H1 (cell line): ENCODE data around the gene EXT2. TPM values are rescaled to one million over a fixed set of nuclear protein-coding genes. Genes with fewer than 3 reads are reported as not detected.

Source experiments
- CTCF ChIA-PET: fragments of 300-600 bp; sonication (Branson Sonifier 250); formaldehyde crosslinking; loops from one replicate; lab custom pipeline; 2021; ENCODE audit not compliant: partially characterized antibody; lab: Charles Lee
- POLR2A ChIA-PET: fragments of 300-600 bp; sonication (Branson Sonifier 250); formaldehyde crosslinking; loops from one replicate; lab custom pipeline; 2021; ENCODE audit warnings: inconsistent platforms; ENCODE audit not compliant: partially characterized antibody; lab: Charles Lee
- DNase-seq, 2 experiments: peaks; one replicate each; pipeline versions ENCODE4 v3.0.0 to v3.0.0-alpha.2; 2010 to 2022; ENCODE audit warnings: low spot score in 2 of 2, low read depth in 1 of 2, mixed read lengths in 1 of 2
- FAIRE-seq: peaks from 2 replicates; lab custom pipeline; 2011; peaks lifted over from hg19 to GRCh38; lab: Jason Lieb, UNC
- H2AFZ ChIP-seq: 2 replicates; pipeline ENCODE4 v1.8.1; 2012; ENCODE audit warnings: low read length, inconsistent platforms
- H2AK5ac ChIP-seq: 2 replicates; pipeline ENCODE4 v1.6.1; 2013; ENCODE audit warnings: low read depth, low read length
- H2BK120ac ChIP-seq: replicated peaks from 2 replicates; pipeline ENCODE3; 2013; ENCODE audit warnings: low read depth, low read length, inconsistent platforms
- H2BK12ac ChIP-seq: 2 replicates; pipeline ENCODE4 v1.6.1; 2013; ENCODE audit warnings: low read depth, low read length
- H2BK15ac ChIP-seq: 2 replicates; pipeline ENCODE4 v1.6.1; 2013; ENCODE audit warnings: low read length
- H2BK20ac ChIP-seq: 2 replicates; pipeline ENCODE4 v1.6.1; 2013; ENCODE audit warnings: low read length
- H2BK5ac ChIP-seq: 2 replicates; pipeline ENCODE4 v1.6.1; 2013; ENCODE audit warnings: low read depth, low read length
- H3K14ac ChIP-seq: 2 replicates; pipeline ENCODE4 v1.6.1; 2013; ENCODE audit warnings: inconsistent platforms; ENCODE audit not compliant: insufficient read length
- H3K18ac ChIP-seq: 2 replicates; pipeline ENCODE4 v1.6.1; 2013; ENCODE audit warnings: low read length; ENCODE audit errors: extremely low read depth
- H3K23ac ChIP-seq: 2 replicates; pipeline ENCODE4 v1.6.1; 2013; ENCODE audit warnings: inconsistent platforms; ENCODE audit not compliant: insufficient read length
- H3K23me2 ChIP-seq: 2 replicates; pipeline ENCODE4 v1.6.1; 2013; ENCODE audit warnings: low read depth, low read length
- H3K27ac ChIP-seq: 2 replicates; pipeline ENCODE4 v1.6.1; 2011; ENCODE audit warnings: low read depth, low read length, inconsistent platforms
- H3K27me3 ChIP-seq, 4 experiments: replicated peaks in 1 of 4; 1 replicate in 1 of 4; 2 replicates in 3 of 4; pipeline versions ENCODE4 v1.6.1 to v1.8.1; 2011 to 2013; ENCODE audit warnings: low read length in 3 of 4, mild to moderate bottlenecking in 3 of 4, inconsistent platforms in 2 of 4, mixed read lengths in 2 of 4, moderate library complexity in 1 of 4; ENCODE audit not compliant: control insufficient read depth in 3 of 4, insufficient read depth in 3 of 4; ENCODE audit errors: extremely low read depth in 1 of 4
- H3K36me3 ChIP-seq, 4 experiments: 2 replicates each; pipeline versions ENCODE4 v1.6.1 to v1.8.1; 2011 to 2013; ENCODE audit warnings: mild to moderate bottlenecking in 4 of 4, low read length in 3 of 4, moderate library complexity in 2 of 4, control low read depth in 1 of 4, inconsistent platforms in 1 of 4; ENCODE audit not compliant: insufficient read depth in 4 of 4, control insufficient read depth in 2 of 4
- H3K4ac ChIP-seq: replicated peaks from 2 replicates; pipeline ENCODE3; 2013; ENCODE audit warnings: low read length, low read depth, mixed read lengths, inconsistent platforms; ENCODE audit not compliant: insufficient read length
- H3K4me1 ChIP-seq, 4 experiments: replicated peaks in 1 of 4; 1 replicate in 1 of 4; 2 replicates in 3 of 4; pipeline versions ENCODE4 v1.6.1 to v1.8.1; 2011 to 2013; ENCODE audit warnings: low read length in 3 of 4, inconsistent platforms in 2 of 4, mixed read lengths in 1 of 4; ENCODE audit not compliant: insufficient read depth in 4 of 4, control insufficient read depth in 3 of 4
- H3K4me2 ChIP-seq, 2 experiments: 2 replicates each; pipeline versions ENCODE4 v1.6.1 to v1.8.1; 2011 to 2013; ENCODE audit warnings: low read depth in 2 of 2, low read length in 2 of 2, control low read depth in 1 of 2, inconsistent platforms in 1 of 2, mild to moderate bottlenecking in 1 of 2; ENCODE audit not compliant: insufficient read depth in 1 of 2
- H3K4me3 ChIP-seq, 4 experiments: fragments of 200-600, 300-600 bp in 1 of 4; sonication (generic), shearing (Covaris generic), sonication (Bioruptor Twin) in 1 of 4; 2 replicates each; pipeline versions ENCODE4 v1.5.1 to v1.8.1; 2011 to 2016; ENCODE audit warnings: low read length in 4 of 4, low read depth in 3 of 4, control low read depth in 2 of 4, inconsistent platforms in 2 of 4, mild to moderate bottlenecking in 2 of 4, mixed read lengths in 1 of 4, moderate library complexity in 1 of 4; ENCODE audit not compliant: insufficient read depth in 2 of 4; ENCODE audit errors: extremely low read depth in 1 of 4
- H3K56ac ChIP-seq: replicated peaks from 2 replicates; pipeline ENCODE3; 2013; ENCODE audit warnings: low read depth, mild to moderate bottlenecking, mixed read lengths, low read length, inconsistent platforms; ENCODE audit not compliant: insufficient read length
- H3K79me1 ChIP-seq: 2 replicates; pipeline ENCODE4 v1.6.1; 2013; ENCODE audit warnings: low read depth, low read length, control low read depth
- H3K79me2 ChIP-seq, 2 experiments: 2 replicates each; pipeline versions ENCODE4 v1.6.1 to v1.8.1; 2012 to 2013; ENCODE audit warnings: low read length in 2 of 2, mild to moderate bottlenecking in 2 of 2, inconsistent platforms in 1 of 2; ENCODE audit not compliant: insufficient read depth in 2 of 2, control insufficient read depth in 1 of 2
- H3K9ac ChIP-seq, 4 experiments: replicated peaks in 1 of 4; 1 replicate in 1 of 4; 2 replicates in 3 of 4; pipeline versions ENCODE4 v1.6.1 to v1.8.1; 2011 to 2013; ENCODE audit warnings: low read depth in 3 of 4, low read length in 3 of 4, control low read depth in 2 of 4, mild to moderate bottlenecking in 2 of 4, moderate library complexity in 2 of 4, inconsistent platforms in 1 of 4; ENCODE audit errors: extremely low read depth in 1 of 4
- H3K9me3 ChIP-seq, 2 experiments: 2 replicates each; pipeline versions ENCODE4 v1.6.1 to v1.8.1; 2012 to 2013; ENCODE audit warnings: mild to moderate bottlenecking in 2 of 2, moderate library complexity in 2 of 2, control low read depth in 1 of 2, inconsistent platforms in 1 of 2, low read depth in 1 of 2, low read length in 1 of 2, mixed read lengths in 1 of 2; ENCODE audit not compliant: insufficient read depth in 2 of 2
- H4K20me1 ChIP-seq, 2 experiments: replicated peaks in 1 of 2; 2 replicates each; pipeline versions ENCODE3 to v1.8.1; 2011 to 2013; ENCODE audit warnings: inconsistent platforms in 2 of 2, low read length in 2 of 2, mild to moderate bottlenecking in 1 of 2; ENCODE audit not compliant: insufficient read depth in 2 of 2, control insufficient read depth in 1 of 2
- H4K5ac ChIP-seq: 2 replicates; pipeline ENCODE4 v1.6.1; 2013; ENCODE audit warnings: low read length, low read depth, mixed read lengths, inconsistent platforms; ENCODE audit not compliant: insufficient read length
- H4K8ac ChIP-seq: 2 replicates; pipeline ENCODE4 v1.8.0; 2013; ENCODE audit warnings: mild to moderate bottlenecking, moderate library complexity, low read length, inconsistent platforms; ENCODE audit not compliant: insufficient read depth; ENCODE audit errors: extremely low read depth
- H4K91ac ChIP-seq: replicated peaks from 2 replicates; pipeline ENCODE3; 2013; ENCODE audit warnings: low read length, mixed read lengths, inconsistent platforms; ENCODE audit not compliant: insufficient read length
- ASH2L ChIP-seq: fragments of 200-600, 300-600 bp; sonication (generic); IDR thresholded peaks from one replicate; pipeline ENCODE4 v1.7.1; 2017; ENCODE audit warnings: low read length
- CBX5 ChIP-seq: fragments of 300-800, 300-1000 bp; sonication (generic); IDR thresholded peaks from 2 replicates; pipeline ENCODE4 v1.7.1; 2016; ENCODE audit warnings: antibody characterized with exemption, low read length, low read depth
- CBX8 ChIP-seq: fragments of 300-800, 300-1000 bp; sonication (generic); IDR thresholded peaks from 2 replicates; pipeline ENCODE4 v1.7.1; 2016; ENCODE audit warnings: low read depth, low read length, borderline replicate concordance
- CHD1 ChIP-seq: IDR thresholded peaks from 2 replicates; pipeline ENCODE4 v1.6.1; 2012; ENCODE audit warnings: low read depth, low read length, improper control_type of control experiment
- CREB1 ChIP-seq: IDR thresholded peaks from 2 replicates; pipeline ENCODE4 v1.6.1; 2012; ENCODE audit warnings: inconsistent platforms
- EZH2 ChIP-seq: fragments of 200-600 bp; sonication (generic); IDR thresholded peaks from 2 replicates; pipeline ENCODE4 v1.7.1; 2012; ENCODE audit warnings: low read depth, mild to moderate bottlenecking, moderate library complexity, low read length, inconsistent platforms; ENCODE audit not compliant: severe bottlenecking
- GABPA ChIP-seq: IDR thresholded peaks from 2 replicates; pipeline ENCODE4 v1.6.1; 2011; ENCODE audit warnings: mild to moderate bottlenecking, low read length, moderate library complexity, borderline replicate concordance; ENCODE audit not compliant: insufficient read depth
- HDAC2 ChIP-seq, 2 experiments: fragments of 300-600 bp in 1 of 2; sonication (generic) in 1 of 2; IDR thresholded peaks; 2 replicates each; pipeline ENCODE4 v1.6.1; 2011 to 2012; ENCODE audit warnings: low read depth in 2 of 2, low read length in 2 of 2, mild to moderate bottlenecking in 2 of 2, moderate library complexity in 2 of 2, borderline replicate concordance in 1 of 2, inconsistent platforms in 1 of 2
- HDAC6 ChIP-seq: IDR thresholded peaks from one replicate; pipeline ENCODE4 v1.7.1; 2012; ENCODE audit warnings: low read depth, mild to moderate bottlenecking, inconsistent platforms, low read length, moderate library complexity
- JUN ChIP-seq: IDR thresholded peaks from 2 replicates; pipeline ENCODE4 v1.6.1; 2011; ENCODE audit warnings: low read depth, mild to moderate bottlenecking, improper control_type of control experiment, low read length
- JUND ChIP-seq: IDR thresholded peaks from 2 replicates; pipeline ENCODE4 v1.6.1; 2011; ENCODE audit warnings: mild to moderate bottlenecking, improper control_type of control experiment, low read length
- SP2 ChIP-seq: IDR thresholded peaks from 2 replicates; pipeline ENCODE4 v1.6.1; 2012; ENCODE audit warnings: mild to moderate bottlenecking, low read length, inconsistent platforms
- SUZ12 ChIP-seq: fragments of 200-600 bp; sonication (generic); IDR thresholded peaks from 2 replicates; pipeline ENCODE4 v1.6.1; 2012; ENCODE audit warnings: mild to moderate bottlenecking, inconsistent platforms, low read length, moderate library complexity, mixed read lengths
- whole genome bisulfite sequencing, 2 experiments: shearing (Covaris generic) in 1 of 2; methylation state at CpG; one replicate each; pipeline versions ENCODE4 v1.1.6 to v1.1.7; 2013 to 2015; ENCODE audit warnings: low lambda C conversion rate in 2 of 2, mixed read lengths in 2 of 2, inconsistent platforms in 1 of 2, low coverage in 1 of 2, missing lambda C conversion rate in 1 of 2; ENCODE audit not compliant: insufficient replicate concordance in 2 of 2, insufficient coverage in 1 of 2, insufficient read length in 1 of 2; ENCODE audit errors: extremely low coverage in 1 of 2, missing lambda C conversion rate in 1 of 2; 5-methylcytosine and 5-hydroxymethylcytosine counted together
- polyA plus RNA-seq, 7 experiments: library from polyadenylated mRNA; depleted of rRNA in 3 of 7; stranded (reverse) in 5 of 7; unstranded in 2 of 7; fragments of >200 nt in 5 of 7; fragments of 200-250 nt in 2 of 7; gene quantifications; 1 replicate in 5 of 7; 2 replicates in 1 of 7; 4 replicates in 1 of 7; pipeline versions ENCODE4 v1.2.1 to v1.2.3, GENCODE V29; 2011 to 2013; ENCODE audit warnings: missing spikeins in 2 of 7, mixed read lengths in 2 of 7
- total RNA-seq: library from RNA; stranded (reverse); fragmentation: NEBNext Ultra II Directional; extraction: Animal tissue kit (Norgen Biotek cat#: 25700); gene quantifications from 2 replicates; pipeline ENCODE4 v1.2.1, GENCODE V29; 2021
- TF ChIP-seq, protein P1 (sequence below): IDR thresholded peaks from 2 replicates; pipeline ENCODE4 v1.6.1; 2012; ENCODE audit warnings: inconsistent platforms

EXT2 gene
- total and polyA plus RNA-seq, 2 of the 8 experiments (the other 6 are each of a cell fraction or from before 2014, with no cell fraction given) = 29.8 to 42.8 TPM

DNA sequence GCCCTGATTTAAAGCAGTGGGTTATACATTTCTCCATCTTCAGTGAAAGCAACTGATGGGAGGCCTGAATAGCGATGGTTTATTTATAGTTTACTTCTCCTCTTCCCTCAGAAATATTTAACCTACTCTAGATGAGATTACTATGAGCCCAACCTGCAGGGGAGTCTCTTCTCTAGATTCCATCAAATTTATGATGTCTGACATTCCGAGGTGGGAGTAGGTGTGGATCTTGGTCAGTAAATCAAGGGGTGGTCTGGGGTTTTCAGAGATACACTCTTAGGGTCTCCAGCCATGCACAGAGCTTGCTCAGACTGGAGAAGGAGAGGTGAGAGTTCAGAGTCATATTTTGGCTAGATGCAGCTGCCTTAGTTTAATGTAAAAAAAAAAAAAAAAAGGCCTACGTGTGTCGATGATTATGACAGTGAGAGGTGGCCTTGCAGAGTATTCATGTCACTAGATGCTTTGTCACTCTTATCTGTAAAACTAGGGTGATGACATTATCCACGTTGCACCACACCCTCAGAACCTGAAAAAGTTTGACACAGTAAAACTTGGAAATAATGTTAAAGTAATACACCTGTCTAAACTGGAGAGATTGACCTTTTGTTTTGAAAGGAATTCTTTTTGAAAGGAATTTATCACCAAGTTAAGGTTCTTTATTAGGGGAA, 81.2 kb downstream of the EXT2 start:
- H3K27me3 ChIP-seq = no peaks in the 10 kb centered on the region
- H2BK15ac ChIP-seq = no peak overlapping the region
- H3K4me2 ChIP-seq = no peak overlapping the region
- no peaks in the 10 kb centered on the region for H3K36me3 ChIP-seq
- H4K91ac ChIP-seq = no peak overlapping the region
- H3K27ac ChIP-seq = no peak overlapping the region
- no peak overlapping the region for H3K14ac ChIP-seq
- no peak overlapping the region for H3K18ac ChIP-seq
- H3K79me1 ChIP-seq = no peaks in the 10 kb centered on the region
- no peak overlapping the region for H3K9ac ChIP-seq
- no peaks in the 10 kb centered on the region for H3K23me2 ChIP-seq
- H4K8ac ChIP-seq = no peak overlapping the region
- no peak overlapping the region for H4K5ac ChIP-seq
- WGBS, 2 experiments = 79% methylated on average over 5 of the region's 5 CpGs; no CpG with 5 or more reads in 1 of the 2 experiments
- H3K4me1 ChIP-seq = peaks cover 3 to 12% (median 8%) of the 10 kb centered on the region in 4 experiments; a peak in 5 of 7 replicates
- peaks cover 0 to 2% of the 10 kb centered on the region in 2 experiments for H4K20me1 ChIP-seq
- no peak overlapping the region for H3K56ac ChIP-seq
- H3K79me2 ChIP-seq = no peaks in the 10 kb centered on the region
- FAIRE-seq (no peak), DNase-seq (no peak)
- H3K9me3 ChIP-seq = no peaks in the 10 kb centered on the region; a peak in 1 of 4 replicates
- H3K23ac ChIP-seq = no peak overlapping the region
- no peak overlapping the region for H2AFZ ChIP-seq
- no peak overlapping the region for H2BK5ac ChIP-seq
- no peak overlapping the region for H2BK120ac ChIP-seq
- H2BK20ac ChIP-seq = no peak overlapping the region
- no peak overlapping the region for H3K4me3 ChIP-seq
- no peak overlapping the region for H2BK12ac ChIP-seq
- ChIA-PET CTCF (interaction anchor here (0.7 to 3.6 kb wide), 7 partner anchors 9 to 109 kb away, joined by 3 to 22 read pairs (median 3); no protein-coding TSS in a partner anchor), POLR2A (no interaction called here)
- no peak overlapping the region for H2AK5ac ChIP-seq
- no peak overlapping the region for H3K4ac ChIP-seq
- TF ChIP-seq CBX5 = no peak
- TF ChIP-seq CHD1 = no peak
- TF ChIP-seq JUN = no peak
- TF ChIP-seq ASH2L = no peak
- TF ChIP-seq, protein P1, sequence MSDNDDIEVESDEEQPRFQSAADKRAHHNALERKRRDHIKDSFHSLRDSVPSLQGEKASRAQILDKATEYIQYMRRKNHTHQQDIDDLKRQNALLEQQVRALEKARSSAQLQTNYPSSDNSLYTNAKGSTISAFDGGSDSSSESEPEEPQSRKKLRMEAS = no peak
- TF ChIP-seq SUZ12 = no peak
- no peak for TF ChIP-seq EZH2
- no peak for TF ChIP-seq JUND
- no peak for TF ChIP-seq HDAC6
- no peak for TF ChIP-seq CBX8
- no peak for TF ChIP-seq SP2
- TF ChIP-seq HDAC2 (IDR thresholded peaks at IDR 0.05; ENCODE audit: borderline replicate concordance in 1 of 2, low read depth in 2 of 2, low read length in 2 of 2) = no peak
- TF ChIP-seq CREB1 = no peak
- no peak for TF ChIP-seq GABPA
